ENCODE measurements around the gene MAT2A.

GRCh38 chr2:85578243-85579180, 39.5 kb downstream of the MAT2A start:
- TF ChIP-seq CTCF (IDR thresholded peaks at IDR 0.05) (no peak), POLR2A (IDR thresholded peaks at IDR 0.05) (no peak)
